DMS 273 (cell line): Measurements from ENCODE around the gene PRMT6.
"Not testable (repeated sequence)": the region's sequence is repeated elsewhere in the genome, so short reads cannot be mapped to it uniquely, and the experiment has no call there.

Experiments used
- DNase-seq: peaks from one replicate; lab custom pipeline; 2025; ENCODE audit not compliant: unreplicated experiment; lab: John Stamatoyannopoulos, UW

PRMT6 gene

GRCh38 chr1:107093395-107093794, 36.9 kb downstream of the PRMT6 start:
- not testable (repeated sequence) for DNase-seq

- DNase-seq: no peak
These were observed 39.2 kb downstream of the PRMT6 start for GRCh38 chr1:107095647-107096046.

- DNase-seq: no peak
These were observed 40.2 kb downstream of the PRMT6 start for GRCh38 chr1:107096690-107097089.

- DNase-seq: no peak
These were observed 42.5 kb downstream of the PRMT6 start for GRCh38 chr1:107098961-107099360.

GRCh38 chr1:107100331-107100984, 44.0 kb downstream of the PRMT6 start:
- DNase-seq: no peak

GRCh38 chr1:107105914-107106313, 49.4 kb downstream of the PRMT6 start:
- no peak for DNase-seq
